A673 (cell line): ENCODE data around the gene ETFA. TPM values are rescaled to one million over a fixed set of nuclear protein-coding genes. Genes with fewer than 3 reads are reported as not detected.

Source experiments
- BruUV-seq: library from RNA; stranded (reverse); fragments of 400-500 nt; replicated peaks from 2 replicates; lab custom pipeline; 2021; lab: Mats Ljungman, UMichigan
- CTCF ChIA-PET: fragments of 300-600 bp; sonication (Branson Sonifier 250); formaldehyde crosslinking; loops from one replicate; lab custom pipeline; 2022; ENCODE audit warnings: antibody characterized with exemption; lab: Charles Lee
- POLR2A ChIA-PET: fragments of 300-600 bp; sonication (Branson Sonifier 250); formaldehyde crosslinking; loops from one replicate; lab custom pipeline; 2022; ENCODE audit warnings: antibody characterized with exemption; ENCODE audit not compliant: low non-redundant PET; lab: Charles Lee
- DNase-seq: peaks from one replicate; pipeline ENCODE4 v3.0.0-alpha.2; 2015; ENCODE audit warnings: low spot score
- H3K27ac ChIP-seq: fragments of 200-600 bp; sonication (generic); 2 replicates; pipeline ENCODE4 v1.5.1; 2016; ENCODE audit warnings: mixed run types, low read depth, mild to moderate bottlenecking, mixed read lengths, antibody characterized with exemption, low read length; ENCODE audit not compliant: poor library complexity, severe bottlenecking
- H3K27me3 ChIP-seq: fragments of 200-600 bp; sonication (generic); replicated peaks from 2 replicates; pipeline ENCODE4 v1.6.1; 2017; ENCODE audit warnings: mixed run types, low read depth, mild to moderate bottlenecking, mixed read lengths, antibody characterized with exemption, low read length; ENCODE audit not compliant: insufficient read depth, poor library complexity
- H3K36me3 ChIP-seq: fragments of 200-600 bp; sonication (generic); 2 replicates; pipeline ENCODE4 v1.6.1; 2016; ENCODE audit warnings: mixed run types, mild to moderate bottlenecking, mixed read lengths, antibody characterized with exemption, low read length; ENCODE audit not compliant: insufficient read depth, poor library complexity, severe bottlenecking
- H3K4me1 ChIP-seq: fragments of 200-600 bp; sonication (generic); 2 replicates; pipeline ENCODE4 v1.6.1; 2017; ENCODE audit warnings: mixed run types, mild to moderate bottlenecking, mixed read lengths, antibody characterized with exemption, low read length; ENCODE audit not compliant: insufficient read depth, poor library complexity, severe bottlenecking
- H3K4me3 ChIP-seq: fragments of 200-600 bp; sonication (generic); 2 replicates; pipeline ENCODE4 v1.5.1; 2016; ENCODE audit warnings: low read depth, mixed run types, mild to moderate bottlenecking, mixed read lengths, low read length; ENCODE audit not compliant: poor library complexity, severe bottlenecking
- H3K9me3 ChIP-seq: fragments of 200-600 bp; sonication (generic); 2 replicates; pipeline ENCODE4 v1.6.1; 2016; ENCODE audit warnings: mixed run types, low read depth, mild to moderate bottlenecking, mixed read lengths, antibody characterized with exemption, low read length; ENCODE audit not compliant: poor library complexity, severe bottlenecking
- CTCF ChIP-seq: fragments of 300-800, 200-600 bp; sonication (generic); conservative IDR thresholded peaks from 2 replicates; pipeline ENCODE4 v1.5.1; 2017; ENCODE audit warnings: low read depth, mild to moderate bottlenecking, antibody characterized with exemption, low read length, moderate library complexity, mixed read lengths
- EZH2 ChIP-seq: fragments of 200-600 bp; sonication (generic); IDR thresholded peaks from 2 replicates; pipeline ENCODE4 v1.6.1; 2017; ENCODE audit warnings: borderline replicate concordance, low read depth, mild to moderate bottlenecking, mixed read lengths, antibody characterized with exemption, low read length; ENCODE audit not compliant: poor library complexity, severe bottlenecking
- intact Hi-C: fragments of 100-400 bp; cut with micrococcal nuclease; formaldehyde crosslinking; loops from one replicate; pipeline ENCODE4 v1.10.0; 2022; ENCODE audit not compliant: unreplicated experiment
- total RNA-seq: library from RNA; stranded (reverse); gene quantifications from 2 replicates; pipeline ENCODE4 v1.2.3, GENCODE V29; 2021

ETFA gene
- total RNA-seq, 1 experiment from 2014 or later, result 133 TPM

GRCh38 chr15:76353023-76353577 lies 41.8 kb upstream of the ETFA start:
- no TSS peak for BruUV-seq
- no peak overlapping the region for H3K4me3 ChIP-seq
- intact Hi-C loops, result no loop called here
- no peak for DNase-seq
- POLR2A ChIA-PET, result no interaction called here
- H3K36me3 ChIP-seq, result no peaks in the 10 kb centered on the region
- H3K4me1 ChIP-seq, result no peaks in the 10 kb centered on the region
- no peaks in the 10 kb centered on the region for H3K9me3 ChIP-seq
- TF ChIP-seq EZH2 (no peak), CTCF (no peak)
- CTCF ChIA-PET, result no interaction called here
- no peak overlapping the region for H3K27ac ChIP-seq
- peaks cover 6% of the 10 kb centered on the region for H3K27me3 ChIP-seq

GRCh38 chr15:76349301-76350070 lies 38.2 kb upstream of the ETFA start:
- no peak for DNase-seq
- intact Hi-C loops, result no loop called here
- ChIA-PET POLR2A (no interaction called here), CTCF (no interaction called here)
- peaks cover 22% of the 10 kb centered on the region for H3K4me1 ChIP-seq
- no TSS peak for BruUV-seq
- no peak overlapping the region for H3K27ac ChIP-seq
- TF ChIP-seq CTCF (no peak), EZH2 (no peak)
- H3K27me3 ChIP-seq, result peaks cover 42% of the 10 kb centered on the region
- H3K9me3 ChIP-seq, result no peaks in the 10 kb centered on the region
- H3K4me3 ChIP-seq, result no peak overlapping the region
- H3K36me3 ChIP-seq, result no peaks in the 10 kb centered on the region

GRCh38 chr15:76347482-76348055 lies 36.3 kb upstream of the ETFA start:
- ChIA-PET CTCF (no interaction called here), POLR2A (interaction anchor here (0.6 kb wide), 1 partner anchor 30 kb away, joined by 3 read pairs; no protein-coding TSS in a partner anchor)
- intact Hi-C loops, result no loop called here

More at GRCh38 chr15:76347482-76348055, 36.3 kb upstream of the ETFA start:
- peaks cover 22% of the 10 kb centered on the region for H3K4me1 ChIP-seq
- H3K9me3 ChIP-seq, result no peaks in the 10 kb centered on the region
- no peak overlapping the region for H3K27ac ChIP-seq
- BruUV-seq, result no TSS peak
- DNase-seq, result no peak
- H3K36me3 ChIP-seq, result no peaks in the 10 kb centered on the region
- H3K27me3 ChIP-seq, result peaks cover 61% of the 10 kb centered on the region
- TF ChIP-seq CTCF, result no peak
- TF ChIP-seq EZH2, result no peak
- H3K4me3 ChIP-seq, result peak overlapping the region; percentile 47
